SK-N-SH (cell line): Measurements from ENCODE around the gene TBCE.

ENCODE experiments used
- CTCF ChIP-seq: fragments of 200-600 bp; sonication (generic); IDR thresholded peaks from 2 replicates; pipeline ENCODE4 v1.6.1; 2017; ENCODE audit warnings: antibody characterized with exemption, mild to moderate bottlenecking, moderate library complexity
- EZH2phosphoT487 ChIP-seq: fragments of 200-600 bp; sonication (generic); IDR thresholded peaks from 2 replicates; pipeline ENCODE4 v1.6.1; 2017; ENCODE audit warnings: low read depth, mixed run types, mild to moderate bottlenecking, antibody characterized with exemption, moderate library complexity, borderline replicate concordance
- POLR2AphosphoS5 ChIP-seq: IDR thresholded peaks from 2 replicates; pipeline ENCODE4 v1.6.1; 2012; ENCODE audit warnings: low read depth, low read length
- RXRA ChIP-seq: IDR thresholded peaks from 2 replicates; pipeline ENCODE4 v1.4.0; 2012; ENCODE audit warnings: low read depth, mild to moderate bottlenecking, borderline replicate concordance
- SIN3A ChIP-seq: IDR thresholded peaks from 2 replicates; pipeline ENCODE4 v1.6.1; 2012; ENCODE audit warnings: low read depth, mild to moderate bottlenecking, low read length, moderate library complexity, borderline replicate concordance
- ZBTB33 ChIP-seq: IDR thresholded peaks from 2 replicates; pipeline ENCODE4 v1.4.0; 2012; ENCODE audit warnings: low read depth, borderline replicate concordance

GRCh38 chr1:235375919-235376605, 8.8 kb downstream of the TBCE start:
- TF ChIP-seq ZBTB33 (no peak), RXRA (no peak), POLR2AphosphoS5 (no peak), SIN3A (no peak), CTCF (no peak), EZH2phosphoT487 (no peak)
